CD14-positive monocyte (primary cell): ENCODE measurements around the gene HORMAD2. TPM values are rescaled to one million over a fixed set of nuclear protein-coding genes. Genes with fewer than 3 reads are reported as not detected.

Experiments
- DNase-seq, 3 donors: peaks; one replicate each; pipeline ENCODE4 v3.0.0-alpha.2; 2011 to 2022
- H2AFZ ChIP-seq: 2 replicates; pipeline ENCODE4 v1.6.0; 2012; ENCODE audit warnings: mild to moderate bottlenecking, low read depth, low read length, inconsistent platforms; ENCODE audit not compliant: insufficient read depth, poor library complexity, severe bottlenecking
- H3K27ac ChIP-seq, 2 donors: 1 replicate in 1 of 2; 2 replicates in 1 of 2; pipeline ENCODE4 v1.5.1; 2012 to 2013; ENCODE audit warnings: low read length in 2 of 2, control low read depth in 1 of 2, inconsistent platforms in 1 of 2, low read depth in 1 of 2, mild to moderate bottlenecking in 1 of 2
- H3K27me3 ChIP-seq, 2 donors: one replicate each; pipeline versions ENCODE4 v1.6.0 to v1.6.1; 2011 to 2013; ENCODE audit warnings: low read length in 2 of 2; ENCODE audit not compliant: control insufficient read depth in 2 of 2, insufficient read depth in 2 of 2
- H3K36me3 ChIP-seq, 2 donors: replicated peaks in 1 of 2; 1 replicate in 1 of 2; 2 replicates in 1 of 2; pipeline versions ENCODE4 v1.5.1 to v1.6.1; 2012 to 2013; ENCODE audit warnings: low read length in 2 of 2, control low read depth in 1 of 2, inconsistent platforms in 1 of 2, mild to moderate bottlenecking in 1 of 2; ENCODE audit not compliant: insufficient read depth in 2 of 2, control insufficient read depth in 1 of 2
- H3K4me1 ChIP-seq, 2 donors: 1 replicate in 1 of 2; 2 replicates in 1 of 2; pipeline versions ENCODE4 v1.5.1 to v1.6.1; 2012 to 2013; ENCODE audit warnings: low read length in 2 of 2, control low read depth in 1 of 2, inconsistent platforms in 1 of 2, mild to moderate bottlenecking in 1 of 2, moderate library complexity in 1 of 2; ENCODE audit not compliant: insufficient read depth in 2 of 2, control insufficient read depth in 1 of 2
- H3K4me2 ChIP-seq: replicated peaks from 2 replicates; pipeline ENCODE3; 2012; ENCODE audit warnings: low read length, moderate library complexity, mild to moderate bottlenecking; ENCODE audit not compliant: poor library complexity, severe bottlenecking; ENCODE audit errors: extremely low read depth
- H3K4me3 ChIP-seq, 3 experiments: fragments of 200-600 bp in 1 of 3; sonication (generic) in 1 of 3; replicated peaks in 1 of 3; 1 replicate in 2 of 3; 2 replicates in 1 of 3; pipeline ENCODE4 v1.5.1; 2011 to 2013; ENCODE audit warnings: low read length in 3 of 3, mild to moderate bottlenecking in 3 of 3, control low read depth in 2 of 3, low read depth in 2 of 3, inconsistent platforms in 1 of 3, moderate library complexity in 1 of 3
- H3K79me2 ChIP-seq: 2 replicates; pipeline ENCODE4 v1.6.0; 2012; ENCODE audit warnings: mild to moderate bottlenecking, control low read depth, inconsistent platforms, low read length, moderate library complexity; ENCODE audit not compliant: insufficient read depth
- H3K9ac ChIP-seq: 2 replicates; pipeline ENCODE4 v1.6.0; 2017; ENCODE audit warnings: low read length, mild to moderate bottlenecking; ENCODE audit not compliant: insufficient read depth, poor library complexity, severe bottlenecking
- H3K9me3 ChIP-seq, 2 donors: replicated peaks in 1 of 2; 1 replicate in 1 of 2; 2 replicates in 1 of 2; pipeline versions ENCODE4 v1.5.1 to v1.6.1; 2012 to 2013; ENCODE audit warnings: low read length in 2 of 2, control low read depth in 1 of 2; ENCODE audit not compliant: control insufficient read depth in 1 of 2, insufficient read depth in 1 of 2
- H4K20me1 ChIP-seq: 2 replicates; pipeline ENCODE4 v1.6.0; 2012; ENCODE audit warnings: mild to moderate bottlenecking, low read length, control low read depth, moderate library complexity; ENCODE audit not compliant: insufficient read depth
- H3K27ac Mint-ChIP-seq, 7 donors: one replicate each; pipeline ENCODE4 v1.8.0; 2020; ENCODE audit warnings: mild to moderate bottlenecking in 7 of 7, mixed read lengths in 7 of 7, moderate library complexity in 6 of 7, inconsistent platforms in 2 of 7
- H3K27me3 Mint-ChIP-seq, 3 donors: one replicate each; pipeline ENCODE4 v1.8.0; 2021 to 2022; ENCODE audit warnings: low read depth in 3 of 3, mild to moderate bottlenecking in 3 of 3, mixed read lengths in 3 of 3, moderate library complexity in 3 of 3, inconsistent platforms in 1 of 3
- H3K36me3 Mint-ChIP-seq, 2 donors: one replicate each; pipeline ENCODE4 v1.8.0; 2020; ENCODE audit warnings: mixed read lengths in 2 of 2, inconsistent platforms in 1 of 2, mild to moderate bottlenecking in 1 of 2
- H3K4me1 Mint-ChIP-seq: one replicate; pipeline ENCODE4 v1.8.0; 2020; ENCODE audit warnings: mild to moderate bottlenecking, mixed read lengths
- H3K4me3 Mint-ChIP-seq, 2 donors: one replicate each; pipeline ENCODE4 v1.8.0; 2020; ENCODE audit warnings: mild to moderate bottlenecking in 2 of 2, mixed read lengths in 2 of 2, moderate library complexity in 1 of 2
- H3K9me3 Mint-ChIP-seq, 7 donors: one replicate each; pipeline ENCODE4 v1.8.0; 2020 to 2022; ENCODE audit warnings: mixed read lengths in 7 of 7, mild to moderate bottlenecking in 6 of 7, moderate library complexity in 6 of 7, inconsistent platforms in 2 of 7
- CTCF ChIP-seq: fragments of 200-600 bp; IDR thresholded peaks from one replicate; pipeline ENCODE4 v1.8.0; 2022; ENCODE audit warnings: antibody characterized with exemption, mild to moderate bottlenecking
- WGBS: methylation state at CpG from one replicate; pipeline ENCODE4 v1.1.5; 2013; ENCODE audit warnings: missing lambda C conversion rate; ENCODE audit not compliant: insufficient coverage; 5-methylcytosine and 5-hydroxymethylcytosine counted together
- intact Hi-C, 2 donors: fragments of 100-400 bp; cut with micrococcal nuclease; formaldehyde crosslinking; loops; one replicate each; pipeline versions ENCODE4 v1.15.0 to v1.15.1; 2023
- polyA plus RNA-seq, 3 donors: library from polyadenylated mRNA; depleted of rRNA in 1 of 3; unstranded in 2 of 3; stranded (reverse) in 1 of 3; fragments of 300-500 nt in 2 of 3; fragments of >200 nt in 1 of 3; fragmentation: Illumina TruSeq in 2 of 3; gene quantifications; 1 replicate in 2 of 3; 2 replicates in 1 of 3; pipeline ENCODE4 v1.2.3, GENCODE V29; 2012 to 2021

HORMAD2 gene
- polyA plus RNA-seq, 3 donors = not detected

GRCh38 chr22:30180616-30181015 lies 100.4 kb downstream of the HORMAD2 start:
- peaks cover 0 to 9% of the 10 kb centered on the region in 2 donors for H3K4me1 ChIP-seq
- no peak overlapping the region for H3K27ac Mint-ChIP-seq

GRCh38 chr22:30181459-30182349 lies 101.4 kb downstream of the HORMAD2 start:
- no CpG with 5 or more reads among the region's 7 CpGs for WGBS

More at GRCh38 chr22:30180616-30181015, 100.4 kb downstream of the HORMAD2 start:
- H2AFZ ChIP-seq = no peak overlapping the region
- no peaks in the 10 kb centered on the region for H3K36me3 Mint-ChIP-seq
- H3K4me1 Mint-ChIP-seq = peaks cover 17% of the 10 kb centered on the region
- no peaks in the 10 kb centered on the region for H3K27me3 ChIP-seq
- H4K20me1 ChIP-seq = no peaks in the 10 kb centered on the region
- no peaks in the 10 kb centered on the region for H3K9me3 Mint-ChIP-seq
- no peak for TF ChIP-seq CTCF
- no peak overlapping the region for H3K27ac ChIP-seq
- H3K4me3 ChIP-seq = no peak overlapping the region
- H3K27me3 Mint-ChIP-seq = peaks cover 0 to 5% (median 3%) of the 10 kb centered on the region in 3 donors
- H3K9ac ChIP-seq = no peak overlapping the region
- no peaks in the 10 kb centered on the region for H3K79me2 ChIP-seq
- H3K4me3 Mint-ChIP-seq = no peak overlapping the region
- intact Hi-C loops = loop anchor here in 1 of 2 donors (5.0 kb wide), 2 partner anchors 37 to 68 kb away; no protein-coding TSS in a partner anchor
- WGBS = 87% methylated on average over 3 of the region's 3 CpGs
- H3K4me2 ChIP-seq = no peak overlapping the region
- H3K36me3 ChIP-seq = no peaks in the 10 kb centered on the region
- H3K9me3 ChIP-seq = no peaks in the 10 kb centered on the region
- no peak for DNase-seq

More at GRCh38 chr22:30181459-30182349, 101.4 kb downstream of the HORMAD2 start:
- peaks cover 0 to 4% (median 3%) of the 10 kb centered on the region in 3 donors for H3K27me3 Mint-ChIP-seq
- no peaks in the 10 kb centered on the region for H3K9me3 ChIP-seq
- no peaks in the 10 kb centered on the region for H3K27me3 ChIP-seq
- H3K36me3 Mint-ChIP-seq = no peaks in the 10 kb centered on the region
- H4K20me1 ChIP-seq = no peaks in the 10 kb centered on the region
- H3K4me3 Mint-ChIP-seq = no peak overlapping the region
- no peak overlapping the region for H3K27ac Mint-ChIP-seq
- TF ChIP-seq CTCF = no peak
- H3K36me3 ChIP-seq = no peaks in the 10 kb centered on the region
- DNase-seq = no peak
- H3K27ac ChIP-seq = no peak overlapping the region
- H3K4me1 Mint-ChIP-seq = peaks cover 22% of the 10 kb centered on the region
- H3K4me3 ChIP-seq = no peak overlapping the region
- no peaks in the 10 kb centered on the region for H3K79me2 ChIP-seq
- peaks cover 0 to 9% of the 10 kb centered on the region in 2 donors for H3K4me1 ChIP-seq
- no peaks in the 10 kb centered on the region for H3K9me3 Mint-ChIP-seq
- intact Hi-C loops = loop anchor here in 1 of 2 donors (5.0 kb wide), 2 partner anchors 36 to 69 kb away; no protein-coding TSS in a partner anchor
- no peak overlapping the region for H2AFZ ChIP-seq
- no peak overlapping the region for H3K4me2 ChIP-seq
- no peak overlapping the region for H3K9ac ChIP-seq
